Activated gamma-delta T cell treated with Interleukin-2 at 50 U/mL for 16 hours (primary cell): ENCODE results near the gene DAB1.

Experiments used
- DNase-seq: peaks from one replicate; pipeline ENCODE4 v3.0.0-alpha.2; 2020

DAB1 gene

GRCh38 chr1:57210881-57211280 lies 213.0 kb downstream of the DAB1 start:
- no peak for DNase-seq

GRCh38 chr1:57209495-57209894 lies 214.4 kb downstream of the DAB1 start:
- DNase-seq: no peak

GRCh38 chr1:57208741-57209302 lies 215.0 kb downstream of the DAB1 start:
- DNase-seq: no peak

GRCh38 chr1:57206038-57206437 lies 217.8 kb downstream of the DAB1 start:
- DNase-seq: no peak

GRCh38 chr1:57204942-57205787 lies 218.7 kb downstream of the DAB1 start:
- DNase-seq: no peak

GRCh38 chr1:57204091-57204490 lies 219.8 kb downstream of the DAB1 start:
- no peak for DNase-seq

- DNase-seq: no peak
Measured at GRCh38 chr1:57202241-57202640, 221.6 kb downstream of the DAB1 start.

- DNase-seq: no peak
Measured at GRCh38 chr1:57198912-57199311, 224.9 kb downstream of the DAB1 start.

- DNase-seq: no peak
Measured at GRCh38 chr1:57195436-57195941, 228.4 kb downstream of the DAB1 start.

- DNase-seq: no peak
Measured at GRCh38 chr1:57192222-57192621, 231.6 kb downstream of the DAB1 start.

GRCh38 chr1:57190898-57191297 lies 233.0 kb downstream of the DAB1 start:
- DNase-seq: no peak

- no peak for DNase-seq
Measured at GRCh38 chr1:57188168-57188567, 235.7 kb downstream of the DAB1 start.

GRCh38 chr1:57186455-57186854 lies 237.4 kb downstream of the DAB1 start:
- no peak for DNase-seq

GRCh38 chr1:57179001-57179400 lies 244.9 kb downstream of the DAB1 start:
- DNase-seq: no peak

- DNase-seq: no peak
Measured at GRCh38 chr1:57175506-57175905, 248.4 kb downstream of the DAB1 start.

- no peak for DNase-seq
Measured at GRCh38 chr1:57172040-57172439, 251.8 kb downstream of the DAB1 start.

- DNase-seq: no peak
Measured at GRCh38 chr1:57167997-57168396, 255.9 kb downstream of the DAB1 start.

- DNase-seq: no peak
Measured at GRCh38 chr1:57165546-57165945, 258.3 kb downstream of the DAB1 start.

GRCh38 chr1:57164584-57164983 lies 259.3 kb downstream of the DAB1 start:
- no peak for DNase-seq

GRCh38 chr1:57163789-57164188 lies 260.1 kb downstream of the DAB1 start:
- no peak for DNase-seq

GRCh38 chr1:57163325-57163724 lies 260.5 kb downstream of the DAB1 start:
- no peak for DNase-seq

- no peak for DNase-seq
Measured at GRCh38 chr1:57162607-57163261, 261.1 kb downstream of the DAB1 start.

GRCh38 chr1:57160594-57160993 lies 263.3 kb downstream of the DAB1 start:
- DNase-seq: no peak

GRCh38 chr1:57158604-57158998 lies 265.3 kb downstream of the DAB1 start:
- DNase-seq: no peak
